Measurements from ENCODE around the gene IL2RA. TPM values are rescaled to one million over a fixed set of nuclear protein-coding genes. Genes with fewer than 3 reads are reported as not detected.

Gene IL2RA
- total RNA-seq, 1 donor = not detected

GRCh38 chr10:6009150-6009549, 53.0 kb downstream of the IL2RA start:
- Histone ChIP-seq H3K4me2 (ENCODE audit: insufficient read depth, low read length) (peak overlapping the region; percentile 47), H4K20me1 (ENCODE audit: insufficient read depth, low read length) (no peaks in the 10 kb centered on the region), H3K36me3 (ENCODE audit: insufficient read depth, low read length) (no peaks in the 10 kb centered on the region), H3K4me1 (ENCODE audit: insufficient read depth, low read length) (peaks cover 16% of the 10 kb centered on the region), H3K4me3 (ENCODE audit: insufficient read depth, low read length) (peak overlapping the region; percentile 40), H2AFZ (ENCODE audit: low read length) (no peak overlapping the region), H3K27ac (ENCODE audit: low read depth, low read length) (peak overlapping the region; percentile 24), H3K79me2 (ENCODE audit: insufficient read depth, low read length) (no peaks in the 10 kb centered on the region), H3K9me3 (ENCODE audit: low read depth, low read length) (no peaks in the 10 kb centered on the region), H3K27me3 (ENCODE audit: insufficient read depth, low read length) (peaks cover 2% of the 10 kb centered on the region)
- DNase-seq (ENCODE audit: insufficient read length, low spot score, missing footprints) = no peak
- TF ChIP-seq CTCF (IDR thresholded peaks at IDR 0.05; ENCODE audit: extremely low read depth, low read depth, low read length) = no peak

- Histone ChIP-seq H2AFZ (ENCODE audit: low read length) (no peak overlapping the region), H3K79me2 (ENCODE audit: insufficient read depth, low read length) (no peaks in the 10 kb centered on the region), H3K4me2 (ENCODE audit: insufficient read depth, low read length) (peak overlapping the region; percentile 47), H4K20me1 (ENCODE audit: insufficient read depth, low read length) (no peaks in the 10 kb centered on the region), H3K27ac (ENCODE audit: low read depth, low read length) (peak overlapping the region; percentile 24), H3K4me3 (ENCODE audit: insufficient read depth, low read length) (peak overlapping the region; percentile 40), H3K36me3 (ENCODE audit: insufficient read depth, low read length) (no peaks in the 10 kb centered on the region), H3K9me3 (ENCODE audit: low read depth, low read length) (no peaks in the 10 kb centered on the region), H3K27me3 (ENCODE audit: insufficient read depth, low read length) (peaks cover 2% of the 10 kb centered on the region), H3K4me1 (ENCODE audit: insufficient read depth, low read length) (peaks cover 16% of the 10 kb centered on the region)
- no peak for TF ChIP-seq CTCF (IDR thresholded peaks at IDR 0.05; ENCODE audit: extremely low read depth, low read depth, low read length)
- DNase-seq (ENCODE audit: insufficient read length, low spot score, missing footprints) = no peak
These were observed 53.5 kb downstream of the IL2RA start for GRCh38 chr10:6008497-6009142.

DNA sequence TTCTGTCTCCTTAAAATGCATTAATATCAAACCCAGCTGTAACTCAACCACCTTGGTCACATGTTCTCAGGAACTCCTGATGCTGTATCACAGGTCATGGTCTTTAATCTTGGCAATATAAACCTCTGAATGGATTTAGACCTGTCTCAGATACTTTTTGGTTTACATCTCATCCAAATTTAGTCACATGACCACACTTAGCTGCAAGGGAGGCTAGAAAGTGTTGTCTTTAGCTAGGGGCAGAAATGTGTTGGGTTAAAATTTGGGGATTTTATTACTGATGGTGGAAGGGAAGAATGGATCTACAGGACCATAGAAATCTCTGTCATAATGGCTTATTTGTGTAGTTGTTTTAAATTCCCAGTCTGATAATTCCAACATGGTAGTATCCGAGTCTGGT, 55.2 kb downstream of the IL2RA start:
- Histone ChIP-seq H3K36me3 (ENCODE audit: insufficient read depth, low read length) (no peaks in the 10 kb centered on the region), H3K9me3 (ENCODE audit: low read depth, low read length) (no peaks in the 10 kb centered on the region), H3K27ac (ENCODE audit: low read depth, low read length) (no peak overlapping the region), H3K79me2 (ENCODE audit: insufficient read depth, low read length) (no peaks in the 10 kb centered on the region), H3K27me3 (ENCODE audit: insufficient read depth, low read length) (peaks cover 7% of the 10 kb centered on the region), H2AFZ (ENCODE audit: low read length) (no peak overlapping the region), H3K4me3 (ENCODE audit: insufficient read depth, low read length) (no peak overlapping the region), H3K4me2 (ENCODE audit: insufficient read depth, low read length) (no peak overlapping the region), H4K20me1 (ENCODE audit: insufficient read depth, low read length) (no peaks in the 10 kb centered on the region), H3K4me1 (ENCODE audit: insufficient read depth, low read length) (peaks cover 16% of the 10 kb centered on the region)
- no peak for DNase-seq (ENCODE audit: insufficient read length, low spot score, missing footprints)
- no peak for TF ChIP-seq CTCF (IDR thresholded peaks at IDR 0.05; ENCODE audit: extremely low read depth, low read depth, low read length)

- Histone ChIP-seq H3K27me3 (ENCODE audit: insufficient read depth, low read length) (peaks cover 12% of the 10 kb centered on the region), H2AFZ (ENCODE audit: low read length) (no peak overlapping the region), H3K4me1 (ENCODE audit: insufficient read depth, low read length) (peaks cover 16% of the 10 kb centered on the region), H3K27ac (ENCODE audit: low read depth, low read length) (no peak overlapping the region), H3K79me2 (ENCODE audit: insufficient read depth, low read length) (no peaks in the 10 kb centered on the region), H3K4me2 (ENCODE audit: insufficient read depth, low read length) (no peak overlapping the region), H4K20me1 (ENCODE audit: insufficient read depth, low read length) (no peaks in the 10 kb centered on the region), H3K36me3 (ENCODE audit: insufficient read depth, low read length) (no peaks in the 10 kb centered on the region), H3K4me3 (ENCODE audit: insufficient read depth, low read length) (no peak overlapping the region), H3K9me3 (ENCODE audit: low read depth, low read length) (no peaks in the 10 kb centered on the region)
- no peak for DNase-seq (ENCODE audit: insufficient read length, low spot score, missing footprints)
- TF ChIP-seq CTCF (IDR thresholded peaks at IDR 0.05; ENCODE audit: extremely low read depth, low read depth, low read length) = no peak
These were observed 55.6 kb downstream of the IL2RA start for GRCh38 chr10:6006546-6006945.
